Pancreas (tissue), 10 donors: ENCODE measurements around the gene RNF220. TPM values are rescaled to one million over a fixed set of nuclear protein-coding genes. Genes with fewer than 3 reads are reported as not detected.
A peak's percentile ranks its signal among the peaks of the same experiment; 100 is the strongest.
"Not testable (repeated sequence)": the region's sequence is repeated elsewhere in the genome, so short reads cannot be mapped to it uniquely, and the experiment has no call there.

ENCODE experiments used
- ATAC-seq, 4 donors: fragments of 200-7000 bp; cut with Tn5 transposase; one replicate each; pipeline versions ENCODE4 v1.8.0 to v1.9.1; 2020; ENCODE audit warnings: mild to moderate bottlenecking in 4 of 4, moderate library complexity in 4 of 4
- DNase-seq, 6 donors: peaks; one replicate each; pipeline ENCODE4 v3.0.0-alpha.2; 2020
- FAIRE-seq: peaks from 2 replicates; lab custom pipeline; 2012; peaks lifted over from hg19 to GRCh38; lab: Jason Lieb, UNC
- H3K27ac ChIP-seq, 4 donors: fragments of 200-600 bp; sonication (generic); 1 replicate in 3 of 4; 2 replicates in 1 of 4; pipeline versions ENCODE4 v1.5.0 to v1.8.0; 2020
- H3K27me3 ChIP-seq, 4 donors: fragments of 200-600 bp; one replicate each; pipeline ENCODE4 v1.8.0; 2021
- H3K36me3 ChIP-seq, 3 donors: fragments of 200-600 bp; sonication (generic) in 1 of 3; one replicate each; pipeline versions ENCODE4 v1.5.0 to v1.8.0; 2020 to 2021
- H3K4me1 ChIP-seq, 3 donors: fragments of 200-600 bp; one replicate each; pipeline ENCODE4 v1.8.0; 2021
- H3K4me3 ChIP-seq, 4 donors: fragments of 200-600 bp; sonication (generic) in 2 of 4; one replicate each; pipeline versions ENCODE4 v1.5.0 to v1.8.0; 2020 to 2021
- H3K9me3 ChIP-seq, 4 donors: fragments of 200-600 bp; one replicate each; pipeline ENCODE4 v1.8.0; 2021
- WGBS, 2 donors: extraction: QIAGEN DNeasy Blood & Tissue Kit; methylation state at CpG; one replicate each; pipeline ENCODE4 v1.1.7; 2013; 5-methylcytosine and 5-hydroxymethylcytosine counted together
- intact Hi-C, 3 donors: fragments of 100-400 bp; cut with DNase I; formaldehyde crosslinking; loops; one replicate each; pipeline versions ENCODE4 v1.11.1 to v1.14.2; 2022
- polyA plus RNA-seq, 2 donors: library from polyadenylated mRNA; stranded (reverse); fragments of 200-250 nt; gene quantifications; one replicate each; pipeline ENCODE4 v1.2.3, GENCODE V29; 2013
- total RNA-seq, 6 donors: library from RNA; stranded (reverse); fragmentation: NEBNext Ultra II Directional in 4 of 6; extraction: Animal tissue kit (Norgen Biotek cat#: 25700) in 4 of 6; gene quantifications; one replicate each; pipeline versions ENCODE4 v1.2.1 to v1.2.4, GENCODE V29; 2021 to 2023
- TF ChIP-seq, protein P1 (sequence below), 4 donors: fragments of 200-600 bp; sonication (generic) in 3 of 4; IDR thresholded peaks; one replicate each; pipeline versions ENCODE4 v1.5.0 to v1.8.0; 2021; ENCODE audit warnings: antibody characterized with exemption in 4 of 4
- donor health status: healthy with polysubstance abuse.
- donor health status: DM: no; HTN: no; CAD: no; lungs with moderate emphysema.
- donor health status: DM: no; HTN: no; CAD: no.
- donor health status: control.
- donor health status: control.
- donor health status: Bipolar disorder and iron deficiency.
- donor health status: DM: yes; HTN: yes; CAD: no.
- donor health status: DM: no; HTN: no; CAD: no.
- donor health status: DM: no; HTN: no; CAD: no.
- donor health status: DM: yes; HTN: yes; CAD: no.

Gene RNF220
- total and polyA plus RNA-seq, 8 donors, result 22.3 to 43.2 (median 33.0) TPM

DNA sequence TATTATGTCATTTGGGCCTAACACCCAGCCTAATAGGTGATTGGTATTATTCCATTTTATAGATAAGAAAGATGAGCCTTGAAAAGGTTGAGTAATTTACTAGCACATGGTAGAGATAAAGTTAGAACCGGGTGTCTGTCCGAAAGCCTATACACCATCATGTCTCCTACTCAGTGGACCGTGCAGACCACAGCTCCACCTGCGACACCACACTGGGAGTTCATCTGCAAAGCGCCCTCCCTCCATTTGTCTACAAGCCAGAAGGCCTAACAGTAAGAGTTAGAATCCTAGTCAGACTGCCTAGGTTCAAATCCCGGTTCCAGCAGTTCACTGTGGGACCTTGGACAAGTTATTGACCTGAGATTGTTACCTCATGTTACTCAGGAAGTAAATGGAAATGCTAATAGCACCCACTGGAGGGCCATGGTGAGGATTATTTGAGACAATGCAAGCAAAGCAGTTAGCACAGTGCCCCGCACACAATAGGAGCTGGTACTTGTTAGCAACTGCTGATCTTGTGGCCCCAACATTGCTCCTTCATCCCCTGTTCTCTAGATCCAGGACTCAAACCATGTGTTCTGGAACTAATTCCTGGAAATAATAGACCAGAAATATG lies 289.9 kb downstream of the RNF220 start:
- 86 to 92% methylated on average over 7 of the region's 7 CpGs for WGBS, 2 donors
- H3K4me1 ChIP-seq, result no peaks in the 10 kb centered on the region
- no peaks in the 10 kb centered on the region for H3K27me3 ChIP-seq
- no peaks in the 10 kb centered on the region for H3K36me3 ChIP-seq
- no peak for DNase-seq
- H3K4me3 ChIP-seq, result no peak overlapping the region
- intact Hi-C loops, result no loop called here
- no peak for FAIRE-seq
- no peaks in the 10 kb centered on the region for H3K9me3 ChIP-seq
- no peak overlapping the region for H3K27ac ChIP-seq
- no peak for ATAC-seq
- TF ChIP-seq, protein P1, sequence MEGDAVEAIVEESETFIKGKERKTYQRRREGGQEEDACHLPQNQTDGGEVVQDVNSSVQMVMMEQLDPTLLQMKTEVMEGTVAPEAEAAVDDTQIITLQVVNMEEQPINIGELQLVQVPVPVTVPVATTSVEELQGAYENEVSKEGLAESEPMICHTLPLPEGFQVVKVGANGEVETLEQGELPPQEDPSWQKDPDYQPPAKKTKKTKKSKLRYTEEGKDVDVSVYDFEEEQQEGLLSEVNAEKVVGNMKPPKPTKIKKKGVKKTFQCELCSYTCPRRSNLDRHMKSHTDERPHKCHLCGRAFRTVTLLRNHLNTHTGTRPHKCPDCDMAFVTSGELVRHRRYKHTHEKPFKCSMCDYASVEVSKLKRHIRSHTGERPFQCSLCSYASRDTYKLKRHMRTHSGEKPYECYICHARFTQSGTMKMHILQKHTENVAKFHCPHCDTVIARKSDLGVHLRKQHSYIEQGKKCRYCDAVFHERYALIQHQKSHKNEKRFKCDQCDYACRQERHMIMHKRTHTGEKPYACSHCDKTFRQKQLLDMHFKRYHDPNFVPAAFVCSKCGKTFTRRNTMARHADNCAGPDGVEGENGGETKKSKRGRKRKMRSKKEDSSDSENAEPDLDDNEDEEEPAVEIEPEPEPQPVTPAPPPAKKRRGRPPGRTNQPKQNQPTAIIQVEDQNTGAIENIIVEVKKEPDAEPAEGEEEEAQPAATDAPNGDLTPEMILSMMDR (IDR thresholded peaks at IDR 0.05), result no peak

DNA sequence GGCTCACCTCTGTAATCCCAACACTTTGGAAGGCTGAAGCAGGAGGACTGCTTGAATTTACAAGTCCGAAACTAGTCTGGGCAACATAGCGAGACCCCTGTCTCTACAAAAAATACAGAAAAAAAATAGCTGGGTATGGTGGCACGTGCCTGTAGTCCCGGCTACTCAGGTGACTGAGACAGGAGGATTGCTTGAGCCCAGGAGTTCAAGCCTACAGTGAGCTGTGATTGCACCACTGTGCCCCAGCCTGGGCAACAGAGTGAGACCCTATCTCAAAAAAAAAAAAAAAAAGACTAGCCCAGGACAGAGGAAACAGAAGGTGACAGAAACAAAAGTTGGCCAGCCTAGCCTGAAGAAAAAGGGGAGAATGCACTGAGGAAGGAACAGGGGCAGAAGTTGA lies 290.6 kb downstream of the RNF220 start:
- ATAC-seq, result no peak
- FAIRE-seq, result no peak
- WGBS, 2 donors, result 77 to 96% methylated on average over 4 of the region's 4 CpGs
- no peak overlapping the region for H3K27ac ChIP-seq
- no peaks in the 10 kb centered on the region for H3K27me3 ChIP-seq
- no peaks in the 10 kb centered on the region for H3K9me3 ChIP-seq
- intact Hi-C loops, result no loop called here
- no peak overlapping the region for H3K4me3 ChIP-seq
- H3K36me3 ChIP-seq, result no peaks in the 10 kb centered on the region
- DNase-seq, result no peak
- TF ChIP-seq, protein P1 (IDR thresholded peaks at IDR 0.05), result no peak
- H3K4me1 ChIP-seq, result no peaks in the 10 kb centered on the region

DNA sequence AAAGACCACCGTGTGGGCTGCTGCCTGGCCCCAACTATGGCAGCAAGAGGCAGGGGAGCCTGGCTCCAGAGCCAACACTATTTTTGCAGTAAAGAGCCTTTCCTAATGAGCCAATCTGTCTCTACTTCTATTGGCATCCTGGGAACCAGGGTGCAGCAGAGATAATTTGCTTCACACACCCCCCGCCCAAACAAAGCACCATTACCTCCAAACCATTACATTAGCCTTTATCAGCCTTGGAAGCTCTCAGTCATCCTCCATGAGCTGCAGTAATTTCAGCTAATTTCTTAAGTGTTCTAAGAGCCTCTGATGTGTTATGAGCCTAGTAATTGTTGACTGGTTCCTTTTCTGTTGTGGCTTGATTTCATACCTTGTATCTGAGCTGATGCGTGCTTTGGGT lies 291.0 kb downstream of the RNF220 start:
- intact Hi-C loops, result no loop called here
- TF ChIP-seq, protein P1 (IDR thresholded peaks at IDR 0.05), result no peak
- FAIRE-seq, result no peak

DNA sequence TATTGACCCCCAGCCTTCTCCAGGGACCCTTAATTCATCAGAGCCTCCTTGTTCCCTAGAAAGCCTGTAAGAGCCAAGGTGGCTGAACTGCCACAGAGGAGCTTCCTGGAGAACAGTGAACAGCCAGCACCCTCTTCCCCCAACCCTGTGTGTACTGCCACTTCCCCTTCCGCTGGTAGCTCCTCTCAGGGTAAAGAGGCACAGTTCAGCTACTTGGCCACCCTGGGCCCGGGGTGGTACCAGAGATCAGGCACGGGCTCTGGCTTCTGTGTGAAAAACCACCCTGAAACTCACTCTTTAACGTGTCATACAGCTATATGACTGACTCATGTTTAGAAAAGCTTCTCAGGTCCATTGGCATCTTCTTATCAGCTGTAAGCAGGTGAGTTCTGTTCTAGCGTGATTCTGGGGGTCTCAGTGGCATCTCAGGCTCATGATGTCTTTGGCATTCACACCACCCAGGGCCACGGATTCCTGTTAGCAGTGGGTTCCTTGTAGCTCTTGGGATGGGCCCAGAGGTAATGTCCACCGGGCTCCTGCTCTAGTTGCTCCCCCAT lies 291.8 kb downstream of the RNF220 start:
- Histone ChIP-seq H3K4me3 (no peak overlapping the region), H3K4me1 (no peaks in the 10 kb centered on the region), H3K27me3 (no peaks in the 10 kb centered on the region), H3K27ac (no peak overlapping the region), H3K36me3 (no peaks in the 10 kb centered on the region), H3K9me3 (no peaks in the 10 kb centered on the region)
- no peak for FAIRE-seq
- TF ChIP-seq, protein P1 (IDR thresholded peaks at IDR 0.05), result no peak
- DNase-seq, result no peak
- WGBS, 2 donors, result 65 to 75% methylated on average over 7 of the region's 7 CpGs
- intact Hi-C loops, result no loop called here
- peak in 1 of 4 donors; percentile 54 for ATAC-seq

More for the DNA sequence above, 291.0 kb downstream of the RNF220 start:
- Histone ChIP-seq H3K9me3 (no peaks in the 10 kb centered on the region), H3K36me3 (no peaks in the 10 kb centered on the region), H3K27me3 (no peaks in the 10 kb centered on the region), H3K4me3 (no peak overlapping the region), H3K27ac (no peak overlapping the region), H3K4me1 (no peaks in the 10 kb centered on the region)
- ATAC-seq (no peak), DNase-seq (no peak)
- whole genome bisulfite sequencing, 2 donors, result 80% methylated on average over 3 of the region's 3 CpGs

DNA sequence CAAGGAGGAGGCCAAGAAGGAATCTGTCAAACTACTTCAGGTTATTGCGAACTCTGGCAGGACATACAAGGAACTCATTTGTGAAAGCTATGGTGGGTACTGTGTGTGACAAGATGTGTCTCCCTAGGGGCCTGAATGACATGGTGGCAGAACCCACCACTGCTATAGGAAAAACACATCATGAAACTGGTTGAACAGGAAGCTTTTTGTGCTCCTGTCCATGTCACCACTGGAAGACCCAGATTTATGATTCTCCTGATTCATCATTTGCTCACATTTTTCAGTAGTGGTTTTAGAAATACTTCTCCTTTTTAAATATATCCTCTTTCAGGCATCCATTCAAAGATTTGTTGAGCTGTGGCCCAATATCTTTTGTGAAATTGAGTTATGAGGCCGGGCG lies 293.1 kb downstream of the RNF220 start:
- intact Hi-C loops, result no loop called here
- DNase-seq, result no peak
- H3K27ac ChIP-seq, result no peak overlapping the region
- no peak overlapping the region for H3K4me3 ChIP-seq
- TF ChIP-seq, protein P1 (IDR thresholded peaks at IDR 0.05), result no peak
- no peaks in the 10 kb centered on the region for H3K27me3 ChIP-seq
- no peaks in the 10 kb centered on the region for H3K9me3 ChIP-seq
- no peak for ATAC-seq
- 92 to 97% methylated on average over 3 of the region's 3 CpGs for WGBS, 2 donors
- FAIRE-seq, result no peak
- no peaks in the 10 kb centered on the region for H3K36me3 ChIP-seq
- no peaks in the 10 kb centered on the region for H3K4me1 ChIP-seq

DNA sequence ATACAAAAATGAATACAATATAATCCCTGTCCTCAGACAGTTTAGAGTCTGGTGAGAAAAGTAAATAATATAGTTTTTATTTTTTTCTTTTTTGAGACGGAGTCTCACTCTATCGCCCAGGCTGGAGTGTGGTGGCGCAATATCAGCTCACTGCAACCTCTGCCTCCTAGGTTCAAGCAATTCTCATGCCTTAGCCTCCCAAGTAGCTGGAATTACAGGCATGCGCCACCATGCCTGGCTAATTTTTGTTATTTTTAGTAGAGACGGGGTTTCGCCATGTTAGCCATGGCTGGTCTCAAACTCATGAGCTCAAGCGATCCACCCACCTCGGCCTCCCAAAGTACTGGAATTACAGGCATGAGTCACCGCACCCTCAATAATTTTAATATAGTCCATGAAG lies 294.3 kb downstream of the RNF220 start:
- not testable (repeated sequence) for ATAC-seq, FAIRE-seq

More for the DNA sequence above, 294.3 kb downstream of the RNF220 start:
- H3K27ac ChIP-seq, H3K27me3 ChIP-seq, H3K4me1 ChIP-seq, DNase-seq, intact Hi-C loops, H3K36me3 ChIP-seq, H3K4me3 ChIP-seq, H3K9me3 ChIP-seq: not testable (repeated sequence)
- 88 to 94% methylated on average over 9 of the region's 9 CpGs for WGBS, 2 donors
